Renal cortical epithelial cell (primary cell): Measurements from ENCODE around the gene SLIRP. TPM values are rescaled to one million over a fixed set of nuclear protein-coding genes. Genes with fewer than 3 reads are reported as not detected.
"Not testable (repeated sequence)": the region's sequence is repeated elsewhere in the genome, so short reads cannot be mapped to it uniquely, and the experiment has no call there.

Source experiments
- DNase-seq: peaks from one replicate; pipeline ENCODE4 v3.0.0-alpha.2; 2011; ENCODE audit warnings: low read depth
- total RNA-seq: library from RNA; depleted of rRNA; stranded (reverse); fragments of >200 nt; gene quantifications from 2 replicates; pipeline ENCODE4 v1.2.3, GENCODE V29; 2014

The SLIRP gene
- 75.3 and 279 TPM in 2 replicates for total RNA-seq

- DNase-seq = peak; percentile 64
Measured at GRCh38 chr14:77707724-77708408, at the start of gene SLIRP, which contains the start of gene ALKBH1. Gene SLIRP (plus strand): TSS chr14:77708103. CDS start chr14:77708112, 9 bp downstream. Gene ALKBH1 (minus strand): TSS chr14:77708023. CDS start chr14:77708004, 19 bp downstream.

GRCh38 chr14:77659831-77660230 is 48.1 kb upstream of the SLIRP start:
- no peak for DNase-seq

- DNase-seq = peak; percentile 76
Measured at GRCh38 chr14:77660754-77661153, 47.1 kb upstream of the SLIRP start.

- DNase-seq = not testable (repeated sequence)
Measured at GRCh38 chr14:77661562-77661961, 46.3 kb upstream of the SLIRP start.

GRCh38 chr14:77663293-77663692 is 44.6 kb upstream of the SLIRP start:
- DNase-seq = peak; percentile 92

GRCh38 chr14:77667331-77667730 is 40.6 kb upstream of the SLIRP start:
- DNase-seq = no peak

- DNase-seq = no peak
Measured at GRCh38 chr14:77673193-77673592, 34.7 kb upstream of the SLIRP start.

- DNase-seq = no peak
Measured at GRCh38 chr14:77674931-77675330, 33.0 kb upstream of the SLIRP start.

- DNase-seq = peak; percentile 30
Measured at GRCh38 chr14:77681196-77682157, 26.4 kb upstream of the SLIRP start.

GRCh38 chr14:77682158-77682553 is 25.7 kb upstream of the SLIRP start:
- peak; percentile 75 for DNase-seq

- peak; percentile 42 for DNase-seq
Measured at GRCh38 chr14:77691259-77691658, 16.6 kb upstream of the SLIRP start.

GRCh38 chr14:77707355-77707723 is 564 bp upstream of the SLIRP start:
- DNase-seq = peak; percentile 44

- no peak for DNase-seq
Measured at GRCh38 chr14:77708749-77709148, 846 bp downstream of the SLIRP start.

- no peak for DNase-seq
Measured at GRCh38 chr14:77709412-77709811, 1.5 kb downstream of the SLIRP start.

- DNase-seq = no peak
Measured at GRCh38 chr14:77710364-77710763, 2.5 kb downstream of the SLIRP start.

- DNase-seq = no peak
Measured at GRCh38 chr14:77714926-77715325, 7.0 kb downstream of the SLIRP start.

- no peak for DNase-seq
Measured at GRCh38 chr14:77717608-77718305, 9.9 kb downstream of the SLIRP start.

- no peak for DNase-seq
Measured at GRCh38 chr14:77721437-77721836, 13.5 kb downstream of the SLIRP start.

- no peak for DNase-seq
Measured at GRCh38 chr14:77722301-77722700, 14.4 kb downstream of the SLIRP start.

GRCh38 chr14:77730976-77731497 is 23.1 kb downstream of the SLIRP start:
- DNase-seq = no peak

GRCh38 chr14:77738559-77739250 is 30.8 kb downstream of the SLIRP start:
- DNase-seq = peak; percentile 49
